GM12878 (cell line): ENCODE measurements around the gene DGKE. TPM values are rescaled to one million over a fixed set of nuclear protein-coding genes. Genes with fewer than 3 reads are reported as not detected.

Source experiments
- ATAC-seq: fragments of 200-7000 bp; cut with Tn5 transposase; 3 replicates; pipeline ENCODE4 v1.9.1; 2020; ENCODE audit warnings: mild to moderate bottlenecking, moderate library complexity
- BruUV-seq: library from RNA; stranded (reverse); fragments of 400-500 nt; replicated peaks from 2 replicates; lab custom pipeline; 2021; lab: Mats Ljungman, UMichigan
- CTCF ChIA-PET: fragments of 300-600 bp; sonication (Branson Sonifier 250); formaldehyde crosslinking; extraction: SDS; loops from one replicate; lab custom pipeline; 2021; ENCODE audit warnings: inconsistent platforms; lab: Yijun Ruan, JAX
- POLR2A ChIA-PET: fragments of 350-600 bp; formaldehyde crosslinking; extraction: SDS; loops from one replicate; lab custom pipeline; 2021; ENCODE audit warnings: inconsistent platforms; lab: Charles Lee
- RAD21 ChIA-PET: fragments of 300-600 bp; sonication (Branson Sonifier 250); formaldehyde crosslinking; loops from one replicate; lab custom pipeline; 2023; ENCODE audit warnings: antibody characterized with exemption; ENCODE audit not compliant: unreplicated experiment; lab: Charles Lee
- SMC1A ChIA-PET: fragments of 300-600 bp; sonication (Branson Sonifier 250); formaldehyde crosslinking; loops from one replicate; lab custom pipeline; 2023; ENCODE audit not compliant: unreplicated experiment, uncharacterized antibody; lab: Charles Lee
- DNase-seq: peaks from one replicate; pipeline ENCODE4 v3.0.0-alpha.2; 2011; ENCODE audit warnings: low read depth, low spot score
- FAIRE-seq: peaks from 3 replicates; lab custom pipeline; 2011; peaks lifted over from hg19 to GRCh38; lab: Jason Lieb, UNC
- H2AFZ ChIP-seq: 2 replicates; pipeline ENCODE4 v1.6.0; 2011; ENCODE audit warnings: low read depth, low read length, control low read depth; ENCODE audit not compliant: control insufficient read depth
- H3K27ac ChIP-seq: 2 replicates; pipeline ENCODE4 v1.5.1; 2011; ENCODE audit warnings: control low read depth; ENCODE audit not compliant: control insufficient read depth, insufficient read depth
- H3K27me3 ChIP-seq, 2 experiments: replicated peaks in 1 of 2; 2 replicates each; pipeline versions ENCODE4 v1.6.0 to v1.6.1; 2011; ENCODE audit warnings: low read length in 1 of 2; ENCODE audit not compliant: control insufficient read depth in 2 of 2, insufficient read depth in 2 of 2
- H3K36me3 ChIP-seq, 2 experiments: 2 replicates each; pipeline ENCODE4 v1.5.1; 2011; ENCODE audit warnings: low read length in 1 of 2; ENCODE audit not compliant: control insufficient read depth in 2 of 2, insufficient read depth in 2 of 2
- H3K4me1 ChIP-seq: 2 replicates; pipeline ENCODE4 v1.6.1; 2011; ENCODE audit warnings: mild to moderate bottlenecking, low read length, moderate library complexity, mixed read lengths; ENCODE audit not compliant: control insufficient read depth, insufficient read depth
- H3K4me2 ChIP-seq: 2 replicates; pipeline ENCODE4 v1.6.0; 2011; ENCODE audit warnings: control low read depth; ENCODE audit not compliant: control insufficient read depth, insufficient read depth
- H3K4me3 ChIP-seq: fragments of 200-600 bp; sonication (generic); 2 replicates; pipeline ENCODE4 v1.5.1; 2016
- H3K79me2 ChIP-seq: 2 replicates; pipeline ENCODE4 v1.6.0; 2011; ENCODE audit warnings: low read length; ENCODE audit not compliant: control insufficient read depth, insufficient read depth
- H3K9ac ChIP-seq: 2 replicates; pipeline ENCODE4 v1.8.0; 2011; ENCODE audit warnings: low read length, control low read depth, mixed read lengths; ENCODE audit not compliant: control insufficient read depth, insufficient read depth
- H3K9me3 ChIP-seq: replicated peaks from 3 replicates; pipeline ENCODE4 v1.5.1; 2011; ENCODE audit warnings: mild to moderate bottlenecking, low read length; ENCODE audit not compliant: control insufficient read depth, insufficient read depth
- H4K20me1 ChIP-seq: 2 replicates; pipeline ENCODE4 v1.6.0; 2011; ENCODE audit not compliant: control insufficient read depth, insufficient read depth
- ASH2L ChIP-seq: fragments of 300-600, 200-600 bp; sonication (generic); IDR thresholded peaks from 2 replicates; pipeline ENCODE4 v1.6.1; 2017; ENCODE audit warnings: low read depth, mild to moderate bottlenecking, borderline replicate concordance
- BACH1 ChIP-seq: fragments of 450-650 bp; IDR thresholded peaks from 2 replicates; pipeline ENCODE4 v1.6.1; 2017; ENCODE audit warnings: mild to moderate bottlenecking, borderline replicate concordance
- CHD2 ChIP-seq: IDR thresholded peaks from 2 replicates; pipeline ENCODE4 v1.6.1; 2011; ENCODE audit warnings: low read depth, low read length, improper control_type of control experiment, borderline replicate concordance
- CREB1 ChIP-seq: IDR thresholded peaks from 2 replicates; pipeline ENCODE4 v1.6.1; 2012; ENCODE audit warnings: low read depth, mild to moderate bottlenecking, inconsistent platforms
- HDGF ChIP-seq: fragments of 450-650 bp; IDR thresholded peaks from 2 replicates; pipeline ENCODE4 v1.6.1; 2016; ENCODE audit warnings: antibody characterized with exemption
- JUNB ChIP-seq: IDR thresholded peaks from 2 replicates; pipeline ENCODE4 v1.6.1; 2016; ENCODE audit warnings: antibody characterized with exemption, mild to moderate bottlenecking
- LARP7 ChIP-seq: fragments of 450-650 bp; IDR thresholded peaks from 2 replicates; pipeline ENCODE4 v1.6.1; 2017; ENCODE audit warnings: mild to moderate bottlenecking
- MXI1 ChIP-seq: fragments of 150-350 bp; IDR thresholded peaks from 2 replicates; pipeline ENCODE4 v1.6.1; 2011; ENCODE audit warnings: low read depth, mild to moderate bottlenecking, inconsistent platforms, low read length, improper control_type of control experiment
- NKRF ChIP-seq: fragments of 450-650 bp; conservative IDR thresholded peaks from 2 replicates; pipeline ENCODE4 v1.6.1; 2017; ENCODE audit warnings: mild to moderate bottlenecking, moderate library complexity
- NR2C2 ChIP-seq: IDR thresholded peaks from 2 replicates; pipeline ENCODE4 v1.6.1; 2011; ENCODE audit warnings: borderline replicate concordance, low read depth; ENCODE audit not compliant: control insufficient read depth, insufficient read length
- NR2F1 ChIP-seq: fragments of 450-650 bp; conservative IDR thresholded peaks from 2 replicates; pipeline ENCODE4 v1.6.1; 2017; ENCODE audit warnings: mild to moderate bottlenecking
- PRDM15 ChIP-seq: fragments of 450-650 bp; formaldehyde crosslinking; IDR thresholded peaks from 2 replicates; pipeline ENCODE4 v1.4.0; 2020; ENCODE audit warnings: mild to moderate bottlenecking, moderate library complexity
- RCOR1 ChIP-seq: conservative IDR thresholded peaks from 2 replicates; pipeline ENCODE4 v1.6.1; 2012; ENCODE audit warnings: low read depth, low read length, improper control_type of control experiment
- SIN3A ChIP-seq: IDR thresholded peaks from 2 replicates; pipeline ENCODE4 v1.6.1; 2012; ENCODE audit warnings: low read depth, low read length, improper control_type of control experiment
- TCF7 ChIP-seq: IDR thresholded peaks from 2 replicates; pipeline ENCODE4 v1.6.1; 2014; ENCODE audit warnings: antibody characterized with exemption, borderline replicate concordance
- YBX1 ChIP-seq: fragments of 450-650 bp; IDR thresholded peaks from 2 replicates; pipeline ENCODE4 v1.6.1; 2016; ENCODE audit warnings: antibody characterized with exemption
- WGBS: methylation state at CpG from one replicate; pipeline ENCODE4 v1.1.6; 2016; ENCODE audit warnings: low lambda C conversion rate; ENCODE audit not compliant: insufficient replicate concordance, insufficient coverage; ENCODE audit errors: missing lambda C conversion rate; 5-methylcytosine and 5-hydroxymethylcytosine counted together
- in situ Hi-C: fragments of 300-500 bp; cut with MboI; formaldehyde crosslinking; loops from 9 replicates; pipeline ENCODE4 v1.14.3; 2018; ENCODE audit warnings: mixed read lengths
- intact Hi-C: fragments of 100-400 bp; cut with micrococcal nuclease; formaldehyde crosslinking; loops from one replicate; pipeline ENCODE4 v1.14.2; 2022; ENCODE audit not compliant: unreplicated experiment
- polyA plus RNA-seq, 11 experiments: library from polyadenylated mRNA; depleted of rRNA in 4 of 11; unstranded in 6 of 11; stranded (reverse) in 5 of 11; fragments of >200 nt; fragmentation: Nextera tagmentation in 4 of 11; fragmentation: Illumina TruSeq in 1 of 11; extraction: Ambion mirVana in 4 of 11; extraction: Trizol in 1 of 11; gene quantifications; 1 replicate in 1 of 11; 2 replicates in 10 of 11; pipeline versions ENCODE4 v1.2.1 to v1.2.3, GENCODE V29; 2011 to 2016; ENCODE audit warnings: inconsistent platforms in 2 of 11, missing spikeins in 2 of 11, low read depth in 1 of 11
- total RNA-seq, 4 experiments: library from RNA; depleted of rRNA in 3 of 4; stranded (reverse); fragments of >200 nt in 3 of 4; fragmentation: Illumina TruSeq in 1 of 4; extraction: Trizol in 1 of 4; gene quantifications; 2 replicates each; pipeline versions ENCODE4 v1.2.1 to v1.2.3, GENCODE V29; 2013 to 2021

The DGKE gene
- total and polyA plus RNA-seq, 10 of the 15 experiments (the other 5 are each of a cell fraction or from before 2014, with no cell fraction given): 2.8 to 18.0 (median 11.6) TPM

- in situ Hi-C loops (no loop called here), intact Hi-C loops (no loop called here)
- CTCF ChIA-PET: interaction anchor here (0.7 to 1.6 kb wide), 6 partner anchors 16 to 178 kb away, joined by 3 to 5 read pairs (median 3); no protein-coding TSS in a partner anchor
- SMC1A ChIA-PET: interaction anchor here (0.9 to 1.7 kb wide), 7 partner anchors 53 to 690 kb away, joined by 3 to 8 read pairs (median 3); partner anchors contain the start of gene SCPEP1
- RAD21 ChIA-PET: interaction anchor here (0.7 to 1.6 kb wide), 7 partner anchors 44 to 92 kb away, joined by 3 to 7 read pairs (median 4); partner anchors contain the start of gene SCPEP1
- peaks cover 66% of the 10 kb centered on the region for H3K79me2 ChIP-seq
- peaks cover 19% of the 10 kb centered on the region for H4K20me1 ChIP-seq
- TF ChIP-seq YBX1 (no peak), HDGF (no peak; the same call in 1 of the 2 replicates), CREB1 (0 out of 2 replicates have a peak, but pooled peaks have one; percentile 3), NKRF (peak; percentile 63; the same call in 1 of the 2 replicates), CHD2 (no peak), SIN3A (peak; percentile 30; the same call in 1 of the 2 replicates), LARP7 (peak; percentile 65), PRDM15 (no peak), MXI1 (peak; percentile 23; the same call in 1 of the 2 replicates), NR2F1 (0 out of 2 replicates have a peak, but pooled peaks have one; percentile 1), NR2C2 (no peak), RCOR1 (no peak), ASH2L (no peak), TCF7 (no peak), BACH1 (no peak), JUNB (no peak)
- peak overlapping the region; percentile 79 for H2AFZ ChIP-seq
- peak overlapping the region; percentile 39 for H3K4me2 ChIP-seq
- no peaks in the 10 kb centered on the region; the same call in 2 of the 3 replicates for H3K9me3 ChIP-seq
- H3K4me1 ChIP-seq: peaks cover 25% of the 10 kb centered on the region
- BruUV-seq: TSS peak; percentile 59
- H3K27ac ChIP-seq: peak overlapping the region; percentile 86
- POLR2A ChIA-PET: interaction anchor here (0.6 to 1.2 kb wide), 7 partner anchors 14 to 690 kb away, joined by 3 to 8 read pairs (median 3); partner anchors contain the start of genes C17orf67, DGKE and SCPEP1
- peaks cover 0 to 7% of the 10 kb centered on the region in 2 experiments; a peak in 3 of 4 replicates for H3K36me3 ChIP-seq
- peak overlapping the region; percentile 79 for H3K9ac ChIP-seq
- no peak for DNase-seq
- H3K4me3 ChIP-seq: peak overlapping the region; percentile 98
- FAIRE-seq: no peak
- ATAC-seq: peak; percentile 56
- no peaks in the 10 kb centered on the region for H3K27me3 ChIP-seq
- WGBS: 1% methylated on average over 44 of the region's 44 CpGs
These were observed 79.5 kb downstream of the DGKE start for GRCh38 chr17:56913353-56913866.
